SU-DHL-6 (cell line): Measurements from ENCODE around the gene ING4.

ENCODE experiments used
- H2AFZ ChIP-seq: fragments of 200-600 bp; sonication (generic); 2 replicates; pipeline ENCODE4 v1.6.1; 2014; ENCODE audit warnings: low read depth, mild to moderate bottlenecking, moderate library complexity, mixed read lengths, antibody characterized with exemption, low read length; ENCODE audit not compliant: severe bottlenecking
- H3F3A ChIP-seq: fragments of 200-600 bp; shearing (Covaris generic); 2 replicates; pipeline ENCODE4 v1.6.0; 2016; ENCODE audit warnings: antibody characterized with exemption, mild to moderate bottlenecking; ENCODE audit not compliant: insufficient read depth
- H3K27ac ChIP-seq: fragments of 200-600 bp; sonication (generic); 2 replicates; pipeline ENCODE4 v1.5.1; 2016; ENCODE audit warnings: low read depth, mild to moderate bottlenecking, low read length, moderate library complexity, mixed read lengths
- H3K27me3 ChIP-seq: fragments of 200-600 bp; sonication (generic), shearing (Covaris generic); 2 replicates; pipeline ENCODE4 v1.6.0; 2014; ENCODE audit warnings: mild to moderate bottlenecking, low read length
- H3K36me3 ChIP-seq: fragments of 200-600 bp; sonication (generic); 2 replicates; pipeline ENCODE4 v1.6.1; 2014; ENCODE audit warnings: mild to moderate bottlenecking, low read length, mixed read lengths
- H3K4me2 ChIP-seq: fragments of 300-600, 200-600 bp; shearing (Covaris generic), sonication (generic); 2 replicates; pipeline ENCODE4 v1.6.0; 2014; ENCODE audit warnings: low read length, low read depth, mild to moderate bottlenecking; ENCODE audit not compliant: poor library complexity, severe bottlenecking
- H3K4me3 ChIP-seq: fragments of 200-600 bp; sonication (generic); 2 replicates; pipeline ENCODE4 v1.5.1; 2014; ENCODE audit warnings: antibody characterized with exemption, low read length, mild to moderate bottlenecking, mixed read lengths; ENCODE audit not compliant: insufficient read depth, poor library complexity, severe bottlenecking
- H3K79me2 ChIP-seq: fragments of 200-600 bp; sonication (generic); 2 replicates; pipeline ENCODE4 v1.6.1; 2014; ENCODE audit warnings: mild to moderate bottlenecking, low read length, moderate library complexity; ENCODE audit not compliant: insufficient read depth
- H3K9ac ChIP-seq: fragments of 200-600 bp; sonication (generic); 2 replicates; pipeline ENCODE4 v1.7.0; 2014; ENCODE audit warnings: mild to moderate bottlenecking, low read length
- H3K9me2 ChIP-seq: fragments of 200-600 bp; sonication (generic); replicated peaks from 2 replicates; pipeline ENCODE4 v1.6.1; 2014; ENCODE audit warnings: low read length; ENCODE audit not compliant: insufficient read depth
- H3K9me3 ChIP-seq: fragments of 200-600 bp; sonication (generic); 2 replicates; pipeline ENCODE4 v1.6.1; 2014; ENCODE audit warnings: low read length, mixed read lengths; ENCODE audit not compliant: insufficient read depth
- H4K20me1 ChIP-seq: fragments of 200-600 bp; sonication (generic); 2 replicates; pipeline ENCODE4 v1.6.1; 2014; ENCODE audit warnings: low read depth, mild to moderate bottlenecking, antibody characterized with exemption, low read length, moderate library complexity, mixed read lengths
- EZH2phosphoT487 ChIP-seq: fragments of 200-600 bp; sonication (generic), shearing (Covaris generic); conservative IDR thresholded peaks from 2 replicates; pipeline ENCODE4 v1.6.1; 2018; ENCODE audit warnings: mild to moderate bottlenecking, antibody characterized with exemption, low read length, moderate library complexity, mixed read lengths
- TF ChIP-seq, protein P1 (sequence below): fragments of 200-600 bp; sonication (generic); IDR thresholded peaks from one replicate; pipeline ENCODE4 v1.5.1; 2017; ENCODE audit warnings: antibody characterized with exemption, mild to moderate bottlenecking, low read length, moderate library complexity; ENCODE audit not compliant: insufficient read depth, poor library complexity, severe bottlenecking

ING4 gene

DNA sequence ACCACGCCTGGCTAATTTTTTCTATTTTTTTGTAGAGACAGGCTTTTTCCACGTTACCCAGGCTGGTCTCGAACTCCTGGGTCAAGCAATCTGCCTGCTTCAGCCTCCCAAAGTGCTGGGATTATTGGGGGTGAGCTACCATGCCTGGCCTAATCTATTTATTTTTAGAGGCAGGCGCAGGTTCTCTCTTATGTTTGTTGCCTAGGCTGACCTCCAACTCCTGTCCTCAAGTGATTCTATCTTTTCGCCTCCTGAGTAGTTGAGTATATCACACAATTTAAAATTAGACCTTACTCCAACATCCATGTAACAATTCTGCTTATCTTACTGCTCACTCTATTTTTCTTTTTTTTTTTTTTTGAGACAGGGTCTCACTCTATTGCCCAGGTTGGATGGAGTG, 8.9 kb downstream of the ING4 start:
- Histone ChIP-seq H3K9ac (no peak overlapping the region), H3K27me3 (no peaks in the 10 kb centered on the region), H2AFZ (no peak overlapping the region), H3K4me2 (no peak overlapping the region), H3K4me3 (no peak overlapping the region), H3K27ac (no peak overlapping the region), H3K36me3 (no peaks in the 10 kb centered on the region), H3F3A (0 out of 2 replicates have a peak, but pooled peaks cover 3% of the 10 kb centered on the region), H4K20me1 (no peaks in the 10 kb centered on the region), H3K79me2 (no peaks in the 10 kb centered on the region), H3K9me2 (no peaks in the 10 kb centered on the region), H3K9me3 (no peaks in the 10 kb centered on the region)
- no peak for TF ChIP-seq EZH2phosphoT487
- TF ChIP-seq, protein P1, sequence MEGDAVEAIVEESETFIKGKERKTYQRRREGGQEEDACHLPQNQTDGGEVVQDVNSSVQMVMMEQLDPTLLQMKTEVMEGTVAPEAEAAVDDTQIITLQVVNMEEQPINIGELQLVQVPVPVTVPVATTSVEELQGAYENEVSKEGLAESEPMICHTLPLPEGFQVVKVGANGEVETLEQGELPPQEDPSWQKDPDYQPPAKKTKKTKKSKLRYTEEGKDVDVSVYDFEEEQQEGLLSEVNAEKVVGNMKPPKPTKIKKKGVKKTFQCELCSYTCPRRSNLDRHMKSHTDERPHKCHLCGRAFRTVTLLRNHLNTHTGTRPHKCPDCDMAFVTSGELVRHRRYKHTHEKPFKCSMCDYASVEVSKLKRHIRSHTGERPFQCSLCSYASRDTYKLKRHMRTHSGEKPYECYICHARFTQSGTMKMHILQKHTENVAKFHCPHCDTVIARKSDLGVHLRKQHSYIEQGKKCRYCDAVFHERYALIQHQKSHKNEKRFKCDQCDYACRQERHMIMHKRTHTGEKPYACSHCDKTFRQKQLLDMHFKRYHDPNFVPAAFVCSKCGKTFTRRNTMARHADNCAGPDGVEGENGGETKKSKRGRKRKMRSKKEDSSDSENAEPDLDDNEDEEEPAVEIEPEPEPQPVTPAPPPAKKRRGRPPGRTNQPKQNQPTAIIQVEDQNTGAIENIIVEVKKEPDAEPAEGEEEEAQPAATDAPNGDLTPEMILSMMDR = no peak

- H3K4me3 ChIP-seq = no peak overlapping the region
- no peaks in the 10 kb centered on the region for H3K27me3 ChIP-seq
- H2AFZ ChIP-seq = no peak overlapping the region
- H3K9me2 ChIP-seq = no peaks in the 10 kb centered on the region
- no peak overlapping the region for H3K4me2 ChIP-seq
- H3K36me3 ChIP-seq = no peaks in the 10 kb centered on the region
- H3K9ac ChIP-seq = no peak overlapping the region
- no peaks in the 10 kb centered on the region for H4K20me1 ChIP-seq
- H3K9me3 ChIP-seq = no peaks in the 10 kb centered on the region
- no peaks in the 10 kb centered on the region for H3K79me2 ChIP-seq
- TF ChIP-seq, protein P1 = no peak
- no peak for TF ChIP-seq EZH2phosphoT487
- peaks cover 3% of the 10 kb centered on the region; the same call in 1 of the 2 replicates for H3F3A ChIP-seq
- H3K27ac ChIP-seq = no peak overlapping the region
Observed at GRCh38 chr12:6653342-6653741, 9.6 kb downstream of the ING4 start.

GRCh38 chr12:6652391-6652790, 10.5 kb downstream of the ING4 start:
- Histone ChIP-seq H3K27me3 (no peaks in the 10 kb centered on the region), H3F3A (peaks cover 6% of the 10 kb centered on the region; the same call in 1 of the 2 replicates), H3K79me2 (no peaks in the 10 kb centered on the region), H4K20me1 (no peaks in the 10 kb centered on the region), H3K9me3 (no peaks in the 10 kb centered on the region), H3K4me3 (no peak overlapping the region), H3K27ac (no peak overlapping the region), H3K4me2 (no peak overlapping the region), H2AFZ (no peak overlapping the region), H3K9ac (no peak overlapping the region), H3K9me2 (no peaks in the 10 kb centered on the region), H3K36me3 (no peaks in the 10 kb centered on the region)
- TF ChIP-seq, protein P1 = no peak
- no peak for TF ChIP-seq EZH2phosphoT487
